A549 (cell line): ENCODE results near the gene TNPO2. TPM values are rescaled to one million over a fixed set of nuclear protein-coding genes. Genes with fewer than 3 reads are reported as not detected.
"Not testable (repeated sequence)": the region's sequence is repeated elsewhere in the genome, so short reads cannot be mapped to it uniquely, and the experiment has no call there.

Source experiments
- ATAC-seq, 2 experiments: fragments of 200-7000 bp in 1 of 2; fragments of >200 bp in 1 of 2; cut with Nextera tagmentation in 1 of 2; cut with Tn5 transposase in 1 of 2; 3 replicates each; pipeline versions ENCODE4 v1.8.0 to v1.9.1; 2018 to 2020; ENCODE audit warnings: mild to moderate bottlenecking in 1 of 2, moderate library complexity in 1 of 2
- CTCF ChIA-PET: fragments of 300-600 bp; sonication (Branson Sonifier 250); formaldehyde crosslinking; extraction: SDS; loops from one replicate; lab custom pipeline; 2021; ENCODE audit warnings: antibody characterized with exemption, inconsistent platforms; lab: Yijun Ruan, JAX
- POLR2A ChIA-PET: fragments of 350-600 bp; formaldehyde crosslinking; extraction: SDS; loops from one replicate; lab custom pipeline; 2021; ENCODE audit warnings: antibody characterized with exemption, inconsistent platforms; lab: Yijun Ruan, JAX
- DNase-seq, 2 experiments: peaks; one replicate each; pipeline versions ENCODE4 v3.0.0 to v3.0.0-alpha.2; 2011 to 2016; ENCODE audit warnings: low read depth in 1 of 2, low spot score in 1 of 2
- FAIRE-seq: peaks from 2 replicates; lab custom pipeline; 2011; peaks lifted over from hg19 to GRCh38; lab: Jason Lieb, UNC
- H3K27ac ChIP-seq, 2 experiments: fragments of >200 bp; sonication (Bioruptor Twin); formaldehyde crosslinking; 3 replicates each; pipeline ENCODE4 v1.5.1; 2016 to 2017
- H3K4me1 ChIP-seq: fragments of >200 bp; sonication (Bioruptor Twin); formaldehyde crosslinking; 3 replicates; pipeline ENCODE4 v1.6.1; 2016
- H3K4me2 ChIP-seq: fragments of >200 bp; sonication (Bioruptor Twin); formaldehyde crosslinking; 3 replicates; pipeline ENCODE4 v1.6.1; 2016
- H3K4me3 ChIP-seq: fragments of >200 bp; sonication (Bioruptor Twin); formaldehyde crosslinking; 3 replicates; pipeline ENCODE4 v1.5.1; 2016
- H3K9me3 ChIP-seq: fragments of >200 bp; sonication (Bioruptor Twin); formaldehyde crosslinking; 3 replicates; pipeline ENCODE4 v1.6.1; 2016
- CHD2 ChIP-seq: fragments of 150-350 bp; IDR thresholded peaks from 2 replicates; pipeline ENCODE4 v1.6.1; 2014; ENCODE audit warnings: low read length; ENCODE audit not compliant: partially characterized antibody
- EP300 ChIP-seq, 2 experiments: fragments of >200 bp; sonication (Bioruptor Twin); formaldehyde crosslinking; IDR thresholded peaks; 2 replicates in 1 of 2; 3 replicates in 1 of 2; pipeline ENCODE4 v1.6.1; 2016 to 2017
- ESRRA ChIP-seq: fragments of 150-350 bp; IDR thresholded peaks from 2 replicates; pipeline ENCODE4 v1.6.1; 2014; ENCODE audit warnings: mild to moderate bottlenecking, low read length, borderline replicate concordance
- FOSL2 ChIP-seq, 2 experiments: fragments of 450-650 bp in 1 of 2; fragments of >200 bp in 1 of 2; sonication (Bioruptor Twin) in 1 of 2; formaldehyde crosslinking; IDR thresholded peaks; 2 replicates each; pipeline versions ENCODE4 v1.5.0 to v1.6.1; 2016 to 2020; ENCODE audit warnings: mild to moderate bottlenecking in 1 of 2, moderate library complexity in 1 of 2
- FOXS1 ChIP-seq: fragments of 250-450 bp; sonication (Bioruptor Pico); IDR thresholded peaks from 2 replicates; pipeline ENCODE4 v1.5.0; 2020; ENCODE audit warnings: mild to moderate bottlenecking, moderate library complexity
- HOXB13 ChIP-seq: fragments of 250-450 bp; sonication (Bioruptor Pico); IDR thresholded peaks from 2 replicates; pipeline ENCODE4 v1.5.0; 2020; ENCODE audit warnings: low read depth, mild to moderate bottlenecking, moderate library complexity
- JUN ChIP-seq, 2 experiments: fragments of >200 bp; sonication (Bioruptor Twin); formaldehyde crosslinking; IDR thresholded peaks; 2 replicates in 1 of 2; 3 replicates in 1 of 2; pipeline ENCODE4 v1.6.1; 2016 to 2017
- JUNB ChIP-seq: fragments of >200 bp; sonication (Bioruptor Twin); formaldehyde crosslinking; IDR thresholded peaks from 2 replicates; pipeline ENCODE4 v1.6.1; 2016
- MAZ ChIP-seq: fragments of 150-350 bp; IDR thresholded peaks from 2 replicates; pipeline ENCODE4 v1.6.1; 2014; ENCODE audit warnings: antibody characterized with exemption, low read depth, low read length, borderline replicate concordance
- POLR2AphosphoS2 ChIP-seq: conservative IDR thresholded peaks from 2 replicates; pipeline ENCODE4 v1.6.1; 2012; ENCODE audit warnings: low read length, improper control_type of control experiment, inconsistent platforms
- RARB ChIP-seq: fragments of 250-450 bp; sonication (Bioruptor Pico); IDR thresholded peaks from 2 replicates; pipeline ENCODE4 v1.8.0; 2021; ENCODE audit warnings: mild to moderate bottlenecking, moderate library complexity
- REST ChIP-seq: fragments of 200-600 bp; sonication (generic); IDR thresholded peaks from 2 replicates; pipeline ENCODE4 v1.6.1; 2016; ENCODE audit warnings: antibody characterized with exemption, mild to moderate bottlenecking, moderate library complexity
- RFX5 ChIP-seq: fragments of 450-650 bp; IDR thresholded peaks from 2 replicates; pipeline ENCODE4 v1.7.1; 2014; ENCODE audit warnings: antibody characterized with exemption, mild to moderate bottlenecking, moderate library complexity
- RNF2 ChIP-seq: fragments of 200-600 bp; sonication (generic); IDR thresholded peaks from 2 replicates; pipeline ENCODE4 v1.6.1; 2016; ENCODE audit warnings: low read depth, mild to moderate bottlenecking, antibody characterized with exemption, moderate library complexity, borderline replicate concordance
- SREBF2 ChIP-seq: fragments of 450-650 bp; IDR thresholded peaks from 2 replicates; pipeline ENCODE4 v1.6.1; 2014; ENCODE audit warnings: mild to moderate bottlenecking, moderate library complexity
- TP53 ChIP-seq: fragments of 250-450 bp; sonication (Bioruptor Pico); IDR thresholded peaks from 2 replicates; pipeline ENCODE4 v1.5.0; 2021; ENCODE audit warnings: mild to moderate bottlenecking, moderate library complexity
- ZC3H11A ChIP-seq: fragments of 450-650 bp; IDR thresholded peaks from 2 replicates; pipeline ENCODE4 v1.6.1; 2014; ENCODE audit warnings: antibody characterized with exemption, mild to moderate bottlenecking
- ZNF302 ChIP-seq: fragments of 250-450 bp; sonication (Bioruptor Pico); IDR thresholded peaks from 2 replicates; pipeline ENCODE4 v1.9.0; 2021; ENCODE audit warnings: inconsistent platforms, mild to moderate bottlenecking, moderate library complexity
- ZSCAN20 ChIP-seq: fragments of 250-450 bp; sonication (Bioruptor Pico); IDR thresholded peaks from 2 replicates; pipeline ENCODE4 v1.8.0; 2022; ENCODE audit warnings: mild to moderate bottlenecking, moderate library complexity
- WGBS: methylation state at CpG from one replicate; pipeline ENCODE4 v1.1.6; 2017; ENCODE audit errors: missing lambda C conversion rate; 5-methylcytosine and 5-hydroxymethylcytosine counted together
- polyA plus RNA-seq, 4 experiments: library from polyadenylated mRNA; depleted of rRNA in 3 of 4; stranded (reverse); fragments of >200 nt; fragmentation: RNase III in 1 of 4; extraction: RNeasy Plus Mini Kit Qiagen cat#74134 plus additional on column Dnase treatment in 1 of 4; gene quantifications; 2 replicates in 3 of 4; 3 replicates in 1 of 4; pipeline ENCODE4 v1.2.3, GENCODE V29; 2011 to 2017
- TF ChIP-seq, protein P1 (sequence below): IDR thresholded peaks from 2 replicates; pipeline ENCODE4 v1.6.1; 2012
- TF ChIP-seq, protein P2 (sequence below): fragments of 150-350 bp; IDR thresholded peaks from 2 replicates; pipeline ENCODE4 v1.6.1; 2014; ENCODE audit warnings: low read depth, mild to moderate bottlenecking, low read length
- TF ChIP-seq, protein P3 (sequence below): fragments of >200 bp; sonication (Bioruptor Twin); formaldehyde crosslinking; IDR thresholded peaks from 2 replicates; pipeline ENCODE4 v1.6.1; 2016

The TNPO2 gene
- polyA plus RNA-seq, 2 of the 4 experiments (the other 2 are of a cell fraction): 33.7 to 41.0 TPM

GRCh38 chr19:12681074-12681987, 42.4 kb downstream of the TNPO2 start, which contains the start of gene DHPS (continued):
- TF ChIP-seq SREBF2 (no peak), POLR2AphosphoS2 (no peak), JUNB (no peak), ZC3H11A (no peak), ZNF302 (CRISPR knock-in tag) (no peak), TP53 (CRISPR knock-in tag) (no peak), MAZ (no peak), RARB (CRISPR knock-in tag) (no peak), REST (no peak), ZSCAN20 (CRISPR knock-in tag) (no peak)
- TF ChIP-seq, protein P1, sequence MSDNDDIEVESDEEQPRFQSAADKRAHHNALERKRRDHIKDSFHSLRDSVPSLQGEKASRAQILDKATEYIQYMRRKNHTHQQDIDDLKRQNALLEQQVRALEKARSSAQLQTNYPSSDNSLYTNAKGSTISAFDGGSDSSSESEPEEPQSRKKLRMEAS: peak; percentile 60
- TF ChIP-seq, protein P2, sequence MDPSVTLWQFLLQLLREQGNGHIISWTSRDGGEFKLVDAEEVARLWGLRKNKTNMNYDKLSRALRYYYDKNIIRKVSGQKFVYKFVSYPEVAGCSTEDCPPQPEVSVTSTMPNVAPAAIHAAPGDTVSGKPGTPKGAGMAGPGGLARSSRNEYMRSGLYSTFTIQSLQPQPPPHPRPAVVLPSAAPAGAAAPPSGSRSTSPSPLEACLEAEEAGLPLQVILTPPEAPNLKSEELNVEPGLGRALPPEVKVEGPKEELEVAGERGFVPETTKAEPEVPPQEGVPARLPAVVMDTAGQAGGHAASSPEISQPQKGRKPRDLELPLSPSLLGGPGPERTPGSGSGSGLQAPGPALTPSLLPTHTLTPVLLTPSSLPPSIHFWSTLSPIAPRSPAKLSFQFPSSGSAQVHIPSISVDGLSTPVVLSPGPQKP: no peak

DNA sequence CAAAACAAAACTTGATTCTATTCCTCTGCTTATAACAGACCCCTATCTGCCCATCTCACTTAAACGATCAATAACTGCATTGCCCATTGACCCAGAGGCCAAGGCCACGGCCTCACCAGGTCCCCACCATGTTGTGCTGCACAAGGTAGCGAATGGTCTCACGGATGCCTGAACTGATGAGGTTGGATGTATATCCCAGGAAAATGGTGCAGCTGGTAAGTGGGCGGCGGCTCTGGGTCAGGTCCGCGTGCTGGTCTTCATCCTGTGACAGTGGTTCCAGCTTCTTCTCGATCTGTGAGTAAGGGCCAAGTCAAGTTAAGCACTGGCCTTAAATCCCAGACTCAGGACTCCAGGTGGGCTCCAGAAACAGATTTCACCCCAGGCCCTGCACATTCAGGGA, 43.7 kb downstream of the TNPO2 start:
- FAIRE-seq (no peak), DNase-seq (no peak), ATAC-seq (no peak)
- Histone ChIP-seq H3K4me1 (no peaks in the 10 kb centered on the region), H3K4me3 (no peak overlapping the region; the same call in 2 of the 3 replicates), H3K4me2 (peak overlapping the region; percentile 59; the same call in 2 of the 3 replicates), H3K27ac (no peak overlapping the region), H3K9me3 (no peaks in the 10 kb centered on the region)
- 95% methylated on average over 8 of the region's 9 CpGs for WGBS
- ChIA-PET CTCF (interaction anchor here (1.3 to 2.3 kb wide), 3 partner anchors 8 to 81 kb away, joined by 5 to 6 read pairs (median 5); a partner anchor contains a TSS), POLR2A (no interaction called here)
- TF ChIP-seq FOSL2 (IDR thresholded peaks at IDR 0.05): no peak
- TF ChIP-seq FOSL2 (CRISPR knock-in tag; IDR thresholded peaks at IDR 0.05): no peak
- no peak for TF ChIP-seq JUN (IDR thresholded peaks at IDR 0.05)
- no peak for TF ChIP-seq EP300 (IDR thresholded peaks at IDR 0.05)
- TF ChIP-seq CHD2: no peak
- TF ChIP-seq, protein P3, sequence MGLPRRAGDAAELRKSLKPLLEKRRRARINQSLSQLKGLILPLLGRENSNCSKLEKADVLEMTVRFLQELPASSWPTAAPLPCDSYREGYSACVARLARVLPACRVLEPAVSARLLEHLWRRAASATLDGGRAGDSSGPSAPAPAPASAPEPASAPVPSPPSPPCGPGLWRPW: no peak
- no peak for TF ChIP-seq RNF2
- no peak for TF ChIP-seq FOXS1 (CRISPR knock-in tag)
- no peak for TF ChIP-seq RFX5
- TF ChIP-seq HOXB13 (CRISPR knock-in tag): no peak
- no peak for TF ChIP-seq ESRRA

DNA sequence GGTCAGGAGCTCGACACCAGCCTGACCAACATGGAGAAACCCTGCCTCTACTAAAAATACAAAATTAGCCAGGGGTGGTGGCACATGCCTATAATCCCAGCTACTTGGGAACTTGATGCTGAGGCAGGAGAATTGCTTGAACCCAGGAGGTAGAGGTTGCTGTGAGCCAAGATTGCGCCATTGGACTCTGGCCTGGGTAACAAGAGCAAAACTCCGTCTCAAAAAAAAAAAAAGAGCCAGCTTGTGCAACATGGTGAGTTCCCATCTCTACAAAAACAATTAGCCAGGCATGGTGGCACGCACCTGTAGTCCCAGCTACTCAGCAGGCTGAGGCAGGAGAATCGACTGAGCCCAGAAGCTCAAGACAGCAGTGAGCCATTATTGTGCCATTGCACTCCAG, 45.7 kb downstream of the TNPO2 start:
- not testable (repeated sequence) for H3K27ac ChIP-seq, DNase-seq, H3K9me3 ChIP-seq, FAIRE-seq, H3K4me3 ChIP-seq, ATAC-seq, H3K4me1 ChIP-seq, H3K4me2 ChIP-seq
- WGBS: 91% methylated on average over 4 of the region's 5 CpGs
- POLR2A ChIA-PET: interaction anchor here (0.6 to 1.1 kb wide), 2 partner anchors 9 to 12 kb away, joined by 3 to 5 read pairs; partner anchors contain the start of genes GNG14, MAN2B1 and WDR83
- CTCF ChIA-PET: interaction anchor here (0.9 to 2.3 kb wide), 4 partner anchors 8 to 122 kb away, joined by 3 to 7 read pairs (median 4); a partner anchor contains a TSS
